ENCODE measurements around the gene SPOCK1.

DNA sequence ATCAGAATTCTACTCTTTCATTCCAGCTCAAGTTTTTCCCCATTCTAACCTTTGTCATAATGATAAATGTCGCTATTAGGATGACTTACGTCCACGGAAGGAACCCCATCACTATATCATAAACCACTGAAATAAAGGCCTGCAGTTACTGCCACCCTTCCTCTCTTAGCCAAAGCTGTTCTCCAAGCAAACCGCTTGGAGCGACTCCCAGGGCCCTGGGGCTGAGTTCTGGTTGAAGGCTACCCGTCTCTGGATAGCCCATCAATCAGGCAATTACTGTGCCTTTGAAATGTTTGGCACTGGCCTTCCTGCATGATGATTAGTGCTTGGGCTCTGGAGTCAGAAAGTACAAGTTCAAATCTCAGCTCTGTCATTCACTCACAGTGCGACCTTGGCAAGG is 386.0 kb downstream of the SPOCK1 start:
- TF ChIP-seq TAF1 (IDR thresholded peaks at IDR 0.05; ENCODE audit: borderline replicate concordance, insufficient read depth, low read length): no peak
- no peak for TF ChIP-seq POLR2AphosphoS5 (IDR thresholded peaks at IDR 0.05; ENCODE audit: low read depth, low read length)
- no peak for TF ChIP-seq SIN3A (IDR thresholded peaks at IDR 0.05; ENCODE audit: borderline replicate concordance, insufficient read depth, low read length)
